OCI-LY7 (cell line): ENCODE data around the gene NR2F2.

Experiments used
- CTCF ChIP-seq: fragments of 200-600 bp; sonication (generic); conservative IDR thresholded peaks from 2 replicates; pipeline ENCODE4 v1.5.1; 2014; ENCODE audit warnings: mild to moderate bottlenecking, antibody characterized with exemption, low read length, moderate library complexity, mixed read lengths
- EZH2phosphoT487 ChIP-seq: fragments of 200-600 bp; sonication (generic); IDR thresholded peaks from 2 replicates; pipeline ENCODE4 v1.6.1; 2018; ENCODE audit warnings: low read depth, borderline replicate concordance, mild to moderate bottlenecking, mixed run types, antibody characterized with exemption, low read length, moderate library complexity, mixed read lengths

- TF ChIP-seq CTCF (no peak), EZH2phosphoT487 (no peak)
Measured at GRCh38 chr15:96381463-96381862, 51.0 kb downstream of the NR2F2 start.
